Caco-2 (cell line): ENCODE results near the gene BDKRB2. TPM values are rescaled to one million over a fixed set of nuclear protein-coding genes. Genes with fewer than 3 reads are reported as not detected.

ENCODE experiments used
- BruUV-seq: library from RNA; stranded (reverse); fragments of 400-500 nt; replicated peaks from 2 replicates; lab custom pipeline; 2021; lab: Mats Ljungman, UMichigan
- CTCF ChIA-PET: fragments of 300-600 bp; sonication (Branson Sonifier 250); formaldehyde crosslinking; loops from one replicate; lab custom pipeline; 2022; ENCODE audit warnings: antibody characterized with exemption; lab: Charles Lee
- POLR2A ChIA-PET: fragments of 300-600 bp; sonication (Branson Sonifier 250); formaldehyde crosslinking; loops from one replicate; lab custom pipeline; 2022; ENCODE audit warnings: antibody characterized with exemption; lab: Charles Lee
- DNase-seq, 2 experiments: peaks; one replicate each; pipeline versions ENCODE4 v3.0.0 to v3.0.0-alpha.2; 2020 to 2022
- H3K27me3 ChIP-seq: replicated peaks from 2 replicates; pipeline ENCODE4 v1.6.0; 2011; ENCODE audit warnings: low read length; ENCODE audit not compliant: control insufficient read depth, insufficient read depth
- H3K36me3 ChIP-seq: 2 replicates; pipeline ENCODE4 v1.5.1; 2011; ENCODE audit warnings: low read length; ENCODE audit not compliant: control insufficient read depth, insufficient read depth
- H3K4me1 ChIP-seq: fragments of 250-450 bp; sonication (Bioruptor Pico); 2 replicates; pipeline ENCODE4 v1.5.1; 2020; ENCODE audit warnings: mild to moderate bottlenecking
- H3K4me3 ChIP-seq: 2 replicates; pipeline ENCODE4 v1.5.1; 2011; ENCODE audit warnings: low read depth, mild to moderate bottlenecking, control low read depth, low read length
- H3K9me3 ChIP-seq: fragments of 250-450 bp; sonication (Bioruptor Pico); 2 replicates; pipeline ENCODE4 v1.5.1; 2020; ENCODE audit warnings: mild to moderate bottlenecking, moderate library complexity
- H3K27ac Mint-ChIP-seq: one replicate; pipeline ENCODE4 v1.8.0; 2022; ENCODE audit warnings: mixed read lengths; ENCODE audit not compliant: unreplicated experiment
- H3K27me3 Mint-ChIP-seq: one replicate; pipeline ENCODE4 v1.8.0; 2022; ENCODE audit warnings: mixed read lengths; ENCODE audit not compliant: insufficient read depth, unreplicated experiment
- H3K36me3 Mint-ChIP-seq: one replicate; pipeline ENCODE4 v1.8.0; 2022; ENCODE audit warnings: mild to moderate bottlenecking, mixed read lengths; ENCODE audit not compliant: insufficient read depth, unreplicated experiment
- H3K4me1 Mint-ChIP-seq: one replicate; pipeline ENCODE4 v1.8.0; 2022; ENCODE audit warnings: low read depth, mixed read lengths; ENCODE audit not compliant: unreplicated experiment
- H3K4me3 Mint-ChIP-seq: one replicate; pipeline ENCODE4 v1.8.0; 2022; ENCODE audit warnings: mild to moderate bottlenecking, moderate library complexity, mixed read lengths; ENCODE audit not compliant: unreplicated experiment
- H3K9me3 Mint-ChIP-seq: one replicate; pipeline ENCODE4 v1.8.0; 2022; ENCODE audit warnings: mixed read lengths; ENCODE audit not compliant: unreplicated experiment
- CTCF ChIP-seq, 2 experiments: fragments of 200-600 bp in 1 of 2; IDR thresholded peaks; 1 replicate in 1 of 2; 2 replicates in 1 of 2; pipeline versions ENCODE4 v1.5.1 to v1.8.0; 2011 to 2022; ENCODE audit warnings: antibody characterized with exemption in 1 of 2, control low read depth in 1 of 2, inconsistent platforms in 1 of 2, low read depth in 1 of 2, low read length in 1 of 2, mild to moderate bottlenecking in 1 of 2, moderate library complexity in 1 of 2; ENCODE audit not compliant: insufficient read depth in 1 of 2, severe bottlenecking in 1 of 2, unreplicated experiment in 1 of 2
- intact Hi-C: fragments of 100-400 bp; cut with micrococcal nuclease; formaldehyde crosslinking; loops from one replicate; pipeline ENCODE4 v1.10.0; 2022; ENCODE audit not compliant: unreplicated experiment
- total RNA-seq: library from RNA; stranded (reverse); gene quantifications from 2 replicates; pipeline ENCODE4 v1.2.3, GENCODE V29; 2022

Gene BDKRB2
- total RNA-seq, 1 experiment from 2014 or later: 2.0 TPM

GRCh38 chr14:96160913-96161310, 43.7 kb upstream of the BDKRB2 start:
- no peak overlapping the region for H3K4me3 Mint-ChIP-seq
- BruUV-seq: no TSS peak
- intact Hi-C loops: no loop called here
- H3K27me3 Mint-ChIP-seq: no peaks in the 10 kb centered on the region
- H3K9me3 ChIP-seq: no peaks in the 10 kb centered on the region
- H3K36me3 Mint-ChIP-seq: no peaks in the 10 kb centered on the region
- peaks cover 13% of the 10 kb centered on the region for H3K4me1 Mint-ChIP-seq
- ChIA-PET POLR2A (no interaction called here), CTCF (no interaction called here)
- no peaks in the 10 kb centered on the region for H3K27me3 ChIP-seq
- no peak for DNase-seq
- no peaks in the 10 kb centered on the region for H3K9me3 Mint-ChIP-seq
- H3K27ac Mint-ChIP-seq: no peak overlapping the region
- no peaks in the 10 kb centered on the region for H3K36me3 ChIP-seq
- peaks cover 8% of the 10 kb centered on the region for H3K4me1 ChIP-seq
- TF ChIP-seq CTCF (IDR thresholded peaks at IDR 0.05; ENCODE audit: insufficient read depth in 1 of 2, low read depth in 1 of 2, low read length in 1 of 2, severe bottlenecking in 1 of 2, unreplicated experiment in 1 of 2): no peak
- H3K4me3 ChIP-seq: no peak overlapping the region

GRCh38 chr14:96161636-96162035, 43.0 kb upstream of the BDKRB2 start:
- H3K27ac Mint-ChIP-seq: no peak overlapping the region

GRCh38 chr14:96162265-96162664, 42.4 kb upstream of the BDKRB2 start:
- Mint-ChIP-seq H3K4me1 (peaks cover 13% of the 10 kb centered on the region), H3K9me3 (no peaks in the 10 kb centered on the region), H3K27me3 (no peaks in the 10 kb centered on the region), H3K27ac (no peak overlapping the region), H3K36me3 (no peaks in the 10 kb centered on the region), H3K4me3 (no peak overlapping the region)
- no peak overlapping the region for H3K4me3 ChIP-seq
- CTCF ChIA-PET: no interaction called here
- no peaks in the 10 kb centered on the region for H3K36me3 ChIP-seq
- intact Hi-C loops: no loop called here
- H3K9me3 ChIP-seq: no peaks in the 10 kb centered on the region
- POLR2A ChIA-PET: no interaction called here
- no peak for TF ChIP-seq CTCF (IDR thresholded peaks at IDR 0.05; ENCODE audit: insufficient read depth in 1 of 2, low read depth in 1 of 2, low read length in 1 of 2, severe bottlenecking in 1 of 2, unreplicated experiment in 1 of 2)
- no TSS peak for BruUV-seq
- DNase-seq: no peak
- no peaks in the 10 kb centered on the region for H3K27me3 ChIP-seq
- H3K4me1 ChIP-seq: peaks cover 11% of the 10 kb centered on the region

More at GRCh38 chr14:96161636-96162035, 43.0 kb upstream of the BDKRB2 start:
- ChIA-PET POLR2A (no interaction called here), CTCF (interaction anchor here (0.5 kb wide), 1 partner anchor 900 kb away, joined by 3 read pairs; no protein-coding TSS in a partner anchor)
- Histone ChIP-seq H3K4me3 (no peak overlapping the region), H3K27me3 (no peaks in the 10 kb centered on the region), H3K36me3 (no peaks in the 10 kb centered on the region), H3K4me1 (peaks cover 8% of the 10 kb centered on the region), H3K9me3 (no peaks in the 10 kb centered on the region)
- no peak overlapping the region for H3K4me3 Mint-ChIP-seq
- DNase-seq: no peak
- H3K27me3 Mint-ChIP-seq: no peaks in the 10 kb centered on the region
- no peaks in the 10 kb centered on the region for H3K36me3 Mint-ChIP-seq
- intact Hi-C loops: no loop called here
- peaks cover 13% of the 10 kb centered on the region for H3K4me1 Mint-ChIP-seq
- no peaks in the 10 kb centered on the region for H3K9me3 Mint-ChIP-seq
- no TSS peak for BruUV-seq
- TF ChIP-seq CTCF (IDR thresholded peaks at IDR 0.05; ENCODE audit: insufficient read depth in 1 of 2, low read depth in 1 of 2, low read length in 1 of 2, severe bottlenecking in 1 of 2, unreplicated experiment in 1 of 2): no peak
